T-helper 1 cell (primary cell): ENCODE measurements around the gene TNFSF11.
A peak's percentile ranks its signal among the peaks of the same experiment; 100 is the strongest.
"Not testable (repeated sequence)": the region's sequence is repeated elsewhere in the genome, so short reads cannot be mapped to it uniquely, and the experiment has no call there.

ENCODE experiments used
- DNase-seq, 5 donors: peaks; one replicate each; pipeline ENCODE4 v3.0.0-alpha.2; 2012 to 2020

TNFSF11 gene

DNA sequence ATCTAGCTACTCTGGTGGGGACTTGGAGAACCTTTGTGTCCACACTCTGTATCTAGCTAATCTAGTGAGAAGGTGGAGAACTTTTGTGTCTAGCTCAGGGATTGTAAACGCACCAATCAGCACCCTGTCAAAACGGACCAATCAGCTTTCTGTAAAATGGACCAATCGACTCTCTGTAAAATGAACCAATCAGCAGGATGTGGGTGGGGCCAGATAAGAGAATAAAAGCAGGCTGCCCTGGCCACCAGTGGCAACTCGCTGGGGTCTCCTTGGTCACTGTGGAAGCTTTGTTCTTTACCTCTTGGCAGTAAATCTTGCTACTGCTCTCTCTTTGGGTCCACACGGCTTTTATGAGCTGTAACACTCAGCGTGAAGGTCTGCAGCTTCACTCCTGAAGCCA lies 13.6 kb upstream of the TNFSF11 start:
- DNase-seq: not testable (repeated sequence)

DNA sequence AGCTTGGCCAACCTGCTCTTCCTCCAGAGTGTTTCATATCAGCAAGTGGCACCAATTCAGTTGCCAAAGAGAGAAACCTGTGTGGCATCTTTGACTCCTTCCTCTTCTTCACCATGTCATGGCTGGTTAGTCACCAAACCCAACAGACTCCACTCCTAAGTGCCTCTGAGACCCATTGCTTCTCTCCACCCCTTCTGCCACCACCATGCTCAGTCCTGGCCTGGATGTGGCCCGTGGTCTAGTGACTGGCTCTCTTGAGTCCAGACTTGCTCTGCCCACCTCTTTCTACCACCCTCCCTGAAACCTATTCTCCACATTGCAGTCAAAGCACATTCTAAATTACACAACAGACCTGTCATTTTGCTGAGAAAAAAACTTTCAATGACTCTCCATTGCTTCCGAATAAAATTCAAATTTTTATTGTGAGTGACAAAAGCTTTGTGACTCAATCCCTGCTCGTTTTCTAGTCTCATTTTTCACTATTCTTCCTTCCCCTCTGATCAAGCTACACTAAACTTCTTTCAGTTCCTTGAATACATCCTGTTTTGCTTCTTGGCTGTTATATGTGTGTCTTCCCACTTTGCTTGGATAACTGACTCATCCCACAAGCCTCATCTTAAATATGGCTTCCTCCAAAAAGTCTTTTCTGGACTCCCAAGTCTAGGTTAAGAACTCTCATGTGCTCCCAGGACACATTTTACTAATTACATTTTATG lies 12.0 kb upstream of the TNFSF11 start:
- DNase-seq: peak in 1 of 5 donors; percentile 9

DNA sequence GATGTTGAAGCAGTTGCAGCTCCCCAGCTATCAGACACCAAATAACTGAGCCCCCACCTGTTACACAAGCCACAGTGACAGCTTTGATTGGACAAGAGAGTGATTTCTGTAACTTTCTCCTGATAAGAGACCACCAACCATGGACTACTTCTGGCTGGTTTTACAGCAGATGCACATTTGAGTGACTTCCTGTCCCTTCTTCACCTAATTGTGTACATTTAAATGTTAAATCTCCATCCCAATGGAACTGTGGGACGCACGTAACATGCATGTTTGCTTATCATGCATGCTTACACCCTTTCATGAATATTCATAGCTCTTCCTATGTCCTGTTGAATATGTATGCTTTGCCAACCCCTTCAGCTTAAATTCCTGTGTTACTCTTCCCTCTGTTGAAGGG lies 6.0 kb upstream of the TNFSF11 start:
- DNase-seq: no peak

DNA sequence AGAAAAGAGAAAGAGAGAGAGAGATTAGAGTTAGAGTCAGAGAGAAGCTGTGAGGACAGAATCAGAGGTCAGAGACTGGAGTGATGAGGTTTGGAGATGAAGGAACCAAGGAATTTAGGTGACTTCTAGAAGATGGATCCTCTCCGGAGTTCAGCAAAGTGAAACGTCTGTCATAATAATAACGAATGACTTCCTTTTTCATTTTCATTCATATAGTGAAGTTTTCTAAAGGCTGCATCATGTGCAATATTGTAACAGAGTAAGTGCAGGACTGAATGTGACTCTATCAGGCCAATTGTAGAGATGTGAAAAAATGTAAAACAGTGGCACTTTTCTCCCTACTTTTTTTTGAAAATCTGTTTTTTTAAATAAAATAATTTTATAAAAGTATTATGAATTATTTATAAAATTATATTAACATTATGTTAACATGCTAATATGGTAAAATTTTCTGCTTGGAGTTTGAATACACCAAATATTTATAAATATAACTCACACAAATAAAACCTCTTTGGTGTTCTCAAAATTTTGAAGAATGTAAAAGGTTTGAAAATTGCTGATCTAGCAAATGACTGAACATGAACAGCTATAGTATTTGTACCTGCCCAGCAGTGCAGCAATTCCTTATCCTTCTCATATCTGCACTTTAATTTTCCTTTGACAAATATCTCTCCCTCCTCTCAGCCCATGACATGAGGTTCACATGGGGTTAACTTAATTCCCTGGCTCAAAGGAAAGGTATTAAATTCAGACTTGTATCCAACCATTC lies 4.2 kb upstream of the TNFSF11 start:
- no peak for DNase-seq

DNA sequence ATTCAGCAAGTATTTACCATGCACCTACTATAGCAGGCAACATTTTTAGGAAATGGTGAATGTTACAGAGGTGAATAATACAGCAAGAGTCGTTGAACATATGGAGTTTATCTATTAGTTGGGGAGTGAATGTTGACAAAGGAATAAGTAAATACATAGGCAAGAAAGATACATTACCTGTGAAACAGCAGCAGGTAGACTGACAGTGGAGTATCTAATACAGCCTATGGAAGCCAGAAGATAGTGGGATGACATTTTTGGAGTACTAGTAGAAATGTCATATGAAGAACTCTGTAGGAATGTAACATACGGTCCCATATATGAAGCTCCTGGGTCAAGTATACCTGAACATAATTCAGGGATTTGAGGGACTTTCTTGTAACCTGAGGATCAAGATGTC lies 2.1 kb upstream of the TNFSF11 start:
- no peak for DNase-seq

DNA sequence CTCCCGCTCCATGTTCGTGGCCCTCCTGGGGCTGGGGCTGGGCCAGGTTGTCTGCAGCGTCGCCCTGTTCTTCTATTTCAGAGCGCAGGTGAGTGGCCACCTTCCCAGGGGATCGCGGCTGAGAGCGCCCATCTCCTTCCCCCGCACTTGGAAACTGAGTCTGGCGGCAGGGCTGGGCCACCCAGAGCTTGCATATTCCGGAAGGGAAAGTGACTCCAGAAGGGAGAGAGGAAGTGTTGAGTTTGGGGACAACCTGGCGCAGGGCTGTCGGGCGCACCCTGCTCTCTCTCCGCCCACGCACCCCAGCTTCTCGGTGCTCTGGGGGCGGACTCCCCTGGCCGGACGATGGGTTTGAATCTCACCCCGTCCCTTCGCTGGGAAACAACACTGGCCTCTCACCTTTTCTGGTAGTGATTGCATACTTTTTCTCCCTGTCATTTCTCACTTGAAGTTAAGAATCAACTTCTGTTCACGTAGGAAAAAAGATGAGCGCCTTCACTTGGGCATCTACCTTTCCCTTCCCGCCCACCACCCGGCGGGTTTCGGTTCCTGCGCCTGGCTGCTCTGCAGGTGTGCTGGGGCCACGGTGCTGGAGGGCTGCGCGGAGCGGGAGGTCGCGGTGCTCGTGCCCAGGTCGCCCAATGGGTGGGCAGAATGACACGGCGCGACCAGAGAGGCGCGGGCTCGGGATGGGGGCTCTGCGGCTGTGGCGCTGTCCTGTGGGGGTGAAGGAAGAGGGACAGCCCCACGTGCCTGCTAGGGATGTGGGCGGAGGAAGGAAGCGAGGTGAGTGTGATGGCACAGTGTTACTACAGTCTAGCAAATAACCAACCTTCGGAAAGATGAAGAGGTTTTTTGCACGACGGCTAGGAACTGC lies 721 bp downstream of the TNFSF11 start:
- DNase-seq: peak in 3 of 5 donors; percentile 8 to 60 (median 13)

DNA sequence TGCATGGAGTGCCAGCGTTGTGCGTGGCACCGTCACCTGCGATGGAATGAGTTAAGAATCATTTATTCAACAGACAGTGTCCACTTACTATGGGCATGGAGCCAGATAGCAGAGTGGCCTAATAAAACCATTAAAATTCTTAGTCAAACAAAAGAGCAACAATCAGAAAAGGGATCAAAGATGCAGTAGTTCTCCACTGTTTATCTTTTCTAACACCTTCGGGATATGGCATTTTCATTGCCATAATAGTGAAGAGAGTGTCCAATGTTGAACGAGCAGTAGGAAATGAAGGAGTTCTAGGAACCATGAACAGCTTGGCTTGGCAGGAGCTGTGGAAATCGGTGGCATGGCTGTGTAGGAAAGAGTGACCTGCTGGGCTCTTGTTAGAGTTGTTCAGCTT lies 2.0 kb downstream of the TNFSF11 start:
- no peak for DNase-seq

DNA sequence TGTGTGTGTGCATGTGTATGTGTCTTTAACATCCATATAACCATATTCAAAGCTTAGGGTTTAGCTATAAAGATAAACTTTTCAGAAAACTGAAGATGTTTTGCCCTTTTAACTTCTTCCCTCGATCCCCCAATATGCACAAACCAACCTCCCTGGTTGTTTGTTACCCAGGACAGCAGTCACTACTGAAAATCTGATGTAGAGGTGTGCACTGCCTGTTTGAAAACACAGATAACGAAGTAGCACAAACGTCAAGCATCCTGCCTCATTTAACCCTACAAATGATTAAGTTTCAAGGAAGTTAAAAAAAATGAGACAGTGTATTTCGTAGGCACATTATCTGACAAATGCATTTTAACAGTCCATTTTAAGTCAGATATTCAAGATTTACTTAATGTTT lies 3.6 kb downstream of the TNFSF11 start:
- DNase-seq: peak in 1 of 5 donors; percentile 14

DNA sequence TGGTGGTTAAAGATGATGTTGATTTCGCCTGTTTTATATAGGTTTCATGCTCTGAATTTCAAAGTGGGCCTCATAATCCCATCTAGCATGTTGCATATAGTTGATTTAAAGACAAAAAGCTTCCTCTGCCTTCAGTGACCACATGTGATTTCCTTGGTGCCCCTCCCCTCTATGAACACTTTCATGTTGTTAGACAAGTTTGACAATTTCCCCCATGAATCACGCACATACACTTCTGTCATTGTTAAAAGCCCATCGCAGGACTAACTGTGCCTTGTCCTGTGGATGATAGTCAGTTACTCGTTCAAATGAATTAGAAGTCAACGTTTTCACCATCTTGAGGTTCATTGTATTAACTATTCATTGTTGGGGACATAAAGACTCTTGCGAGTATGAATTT lies 6.7 kb downstream of the TNFSF11 start:
- DNase-seq: no peak

DNA sequence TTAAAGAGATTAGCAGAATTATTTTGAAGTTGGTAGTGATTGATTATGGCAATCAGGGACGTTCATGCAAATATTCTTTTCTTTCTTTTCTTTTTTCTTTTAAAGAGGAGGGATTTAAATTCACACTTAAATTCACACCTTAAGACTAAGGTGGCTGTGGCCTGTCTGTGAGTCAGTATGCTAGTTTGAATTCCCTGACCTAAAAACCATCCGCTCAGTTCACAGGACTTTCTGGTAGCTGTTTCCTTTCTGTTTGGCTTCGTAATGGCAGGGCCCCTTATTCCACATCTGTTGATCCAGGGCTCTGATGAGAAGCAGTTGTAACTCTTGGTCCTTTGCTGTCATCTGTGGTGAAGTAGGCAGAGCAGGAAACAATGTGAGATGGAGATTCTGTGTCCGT lies 7.5 kb downstream of the TNFSF11 start:
- no peak for DNase-seq

DNA sequence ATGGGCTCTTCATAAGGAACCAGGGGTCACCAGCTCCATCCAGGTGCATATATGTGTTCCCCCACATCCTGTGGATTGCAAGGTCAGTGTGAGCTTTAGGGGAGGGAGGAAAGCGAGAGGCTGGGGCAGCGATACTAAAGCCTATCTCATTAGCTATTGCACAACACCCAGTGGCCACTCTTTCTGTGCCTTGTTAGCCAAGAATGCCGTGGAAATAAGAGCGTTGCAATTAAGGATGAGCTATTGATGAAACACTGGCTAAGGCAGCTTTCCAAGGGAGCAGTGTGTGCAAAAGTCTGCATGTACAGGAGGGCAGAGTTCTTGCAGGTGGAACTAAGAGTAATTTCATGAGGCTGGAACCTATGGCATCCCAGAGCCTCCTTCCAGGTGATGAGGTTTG lies 17.6 kb downstream of the TNFSF11 start:
- no peak for DNase-seq

DNA sequence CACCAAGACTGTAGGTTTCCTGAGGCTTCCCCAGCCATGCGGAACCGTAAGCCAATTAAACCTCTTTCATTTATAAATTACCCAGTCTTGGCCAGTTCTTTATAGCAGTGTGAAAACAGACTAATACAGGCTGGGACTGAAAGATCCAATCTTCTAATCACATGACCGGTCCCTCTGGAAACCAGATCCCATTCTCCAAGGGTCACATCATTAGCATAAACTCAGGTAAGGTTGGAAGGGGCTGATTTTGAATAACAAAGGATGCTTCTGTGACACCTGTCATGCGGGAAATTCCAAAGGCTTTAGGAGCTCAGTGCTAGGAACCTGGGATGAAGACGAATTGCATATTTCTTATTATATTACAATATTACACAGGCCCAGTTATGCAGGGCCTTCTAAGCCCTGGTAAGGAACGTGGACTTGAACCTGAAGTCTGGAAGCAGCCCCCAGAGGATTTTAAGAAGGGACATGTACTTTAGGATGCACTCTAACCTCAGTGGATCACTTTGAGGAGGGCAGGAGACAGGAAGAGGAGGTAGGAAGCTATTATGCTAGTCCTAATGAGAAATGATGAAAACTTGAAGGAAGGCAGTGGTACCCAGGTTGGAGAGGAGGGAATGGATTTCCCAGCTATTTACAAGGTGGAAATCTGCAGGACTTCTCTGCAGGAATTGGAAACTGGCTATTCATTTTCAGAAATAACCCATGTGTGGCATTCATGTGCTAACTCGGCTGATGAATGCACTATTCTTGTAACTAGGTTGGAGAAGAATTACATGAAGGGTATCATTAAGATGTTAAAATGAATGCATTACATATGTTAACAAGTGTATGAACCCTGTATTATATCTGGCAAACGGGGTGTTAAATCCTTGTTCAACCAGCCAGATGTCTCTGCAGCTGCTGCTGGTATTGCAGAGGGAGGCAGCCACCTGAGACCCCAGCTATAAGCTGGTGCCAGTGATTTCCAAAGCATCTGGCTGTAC lies 19.3 kb downstream of the TNFSF11 start:
- DNase-seq: no peak

DNA sequence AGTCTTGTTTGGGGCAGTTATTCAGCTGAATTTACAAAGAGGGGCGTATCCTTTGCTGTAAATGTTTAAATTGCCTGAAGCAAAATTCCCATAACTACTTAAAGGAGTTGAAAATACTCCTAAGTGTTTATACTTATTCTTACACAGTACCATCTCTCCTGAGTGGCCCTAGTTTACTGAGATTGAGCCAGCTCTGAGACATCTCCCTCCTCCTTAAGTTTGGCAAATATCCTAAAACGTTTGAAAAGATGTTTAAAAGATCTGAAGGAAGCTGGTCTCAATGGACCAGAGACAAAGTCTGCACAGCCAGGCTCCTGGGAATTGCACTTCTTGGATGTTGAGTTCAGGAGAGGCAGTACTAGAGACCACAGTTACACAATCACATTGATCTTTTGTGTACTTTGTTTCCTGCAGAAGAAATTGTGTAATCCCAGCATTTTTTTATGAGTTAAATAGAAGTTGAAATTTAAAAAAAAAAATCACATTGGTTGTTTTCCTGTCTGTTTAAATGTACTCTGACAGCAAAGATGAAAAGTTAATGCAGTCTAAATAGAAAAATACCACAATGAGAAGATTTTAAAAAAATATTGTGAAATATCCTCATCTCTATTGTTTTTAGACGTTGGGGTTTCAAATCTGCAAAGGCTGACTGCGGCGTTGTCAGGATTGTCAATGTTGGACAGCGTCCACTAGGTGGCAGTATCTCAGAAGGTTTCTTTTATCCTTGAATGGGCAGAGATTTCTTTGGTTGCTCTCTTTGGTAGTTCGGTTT lies 20.7 kb downstream of the TNFSF11 start:
- DNase-seq: peak in 3 of 5 donors; percentile 16 to 54 (median 25)

DNA sequence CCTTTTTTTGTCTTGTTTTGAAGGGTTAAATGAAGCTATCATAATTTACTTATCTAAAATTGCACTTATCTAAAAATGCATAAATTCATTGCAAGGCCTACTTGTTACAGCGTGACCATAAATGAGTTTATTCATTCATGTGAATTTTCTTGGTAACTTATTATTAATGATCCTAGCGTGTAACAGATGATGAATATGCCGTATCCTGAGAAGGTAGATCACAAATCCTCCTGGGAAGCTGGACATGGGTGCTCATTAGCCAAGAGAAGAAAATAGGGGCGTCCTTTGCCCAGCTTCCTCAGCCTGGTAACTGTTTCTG lies 21.3 kb downstream of the TNFSF11 start:
- no peak for DNase-seq

DNA sequence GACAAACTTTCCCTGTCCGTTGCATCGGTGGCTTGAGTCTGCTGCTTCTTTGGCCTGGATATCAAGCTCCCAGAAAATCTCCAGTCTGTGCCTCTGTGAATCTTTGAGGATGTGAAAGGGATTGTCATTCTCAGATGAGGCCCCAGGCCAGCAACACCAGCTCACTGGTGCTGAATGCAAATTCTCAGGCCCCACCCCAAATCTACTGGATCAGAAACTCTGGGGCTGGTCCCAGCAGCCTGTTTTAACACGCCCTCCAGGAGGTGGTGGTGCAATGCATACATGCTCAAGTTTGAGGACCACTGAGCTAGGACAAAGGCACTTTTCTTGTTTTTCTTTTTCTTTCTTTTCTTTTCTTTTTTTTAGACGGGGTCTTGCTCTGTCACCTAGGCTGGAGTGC lies 23.6 kb downstream of the TNFSF11 start:
- DNase-seq: no peak

DNA sequence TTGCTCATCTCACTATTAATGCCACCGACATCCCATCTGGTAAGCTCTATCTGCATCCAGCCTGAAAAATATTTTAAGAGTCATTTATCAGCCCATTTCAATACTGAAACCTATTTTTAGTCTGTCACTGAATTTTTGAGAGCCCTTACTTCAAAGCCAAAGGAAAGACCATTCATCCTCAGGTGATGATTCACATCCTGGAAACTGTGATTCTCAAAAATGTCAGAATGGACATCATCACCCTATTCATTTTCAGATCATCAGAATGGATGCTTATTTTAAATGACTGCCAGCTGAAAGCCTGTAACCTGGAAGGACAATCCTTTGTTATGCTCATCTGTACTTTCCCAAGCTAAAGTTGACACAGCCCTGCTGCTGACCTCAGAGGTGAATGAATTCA lies 27.0 kb downstream of the TNFSF11 start:
- peak in 1 of 5 donors; percentile 19 for DNase-seq

DNA sequence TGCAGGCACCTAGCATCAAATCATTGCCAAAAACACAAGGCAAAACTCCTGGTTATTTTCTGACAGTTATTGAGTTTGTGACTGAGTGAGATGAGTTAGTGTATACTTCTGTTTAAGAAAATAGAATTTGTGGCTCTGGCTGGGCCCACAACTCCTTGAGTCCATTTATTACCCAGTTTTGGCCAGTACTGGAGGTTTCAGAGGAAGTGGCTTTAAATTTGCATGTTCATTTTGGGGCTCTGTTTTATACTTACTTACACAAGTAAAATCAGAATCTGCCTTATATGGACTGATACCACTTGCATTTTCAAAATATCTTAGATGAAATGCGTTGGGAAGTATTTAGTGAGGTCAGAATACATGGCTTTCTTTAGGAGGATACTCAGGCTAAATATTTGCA lies 29.0 kb downstream of the TNFSF11 start:
- DNase-seq: no peak

DNA sequence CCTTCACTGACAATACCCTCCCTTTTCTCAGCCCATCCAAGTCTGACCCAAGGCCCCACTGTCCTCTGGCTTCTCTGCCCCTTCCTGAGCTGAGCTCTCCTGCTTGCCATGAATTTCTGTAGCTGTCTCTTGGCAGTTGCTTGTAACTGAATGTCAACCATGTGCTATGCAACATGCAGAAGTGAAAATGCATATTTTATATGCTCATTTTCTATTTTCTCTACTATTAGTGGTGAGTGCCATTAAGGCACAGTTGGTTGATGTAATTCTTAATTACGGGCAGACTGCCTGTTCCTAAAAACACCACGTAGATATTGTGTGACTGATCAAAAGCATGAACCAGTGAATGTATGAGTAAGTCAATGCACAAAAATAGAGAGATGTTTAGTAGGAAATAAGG lies 29.6 kb downstream of the TNFSF11 start:
- DNase-seq: no peak

DNA sequence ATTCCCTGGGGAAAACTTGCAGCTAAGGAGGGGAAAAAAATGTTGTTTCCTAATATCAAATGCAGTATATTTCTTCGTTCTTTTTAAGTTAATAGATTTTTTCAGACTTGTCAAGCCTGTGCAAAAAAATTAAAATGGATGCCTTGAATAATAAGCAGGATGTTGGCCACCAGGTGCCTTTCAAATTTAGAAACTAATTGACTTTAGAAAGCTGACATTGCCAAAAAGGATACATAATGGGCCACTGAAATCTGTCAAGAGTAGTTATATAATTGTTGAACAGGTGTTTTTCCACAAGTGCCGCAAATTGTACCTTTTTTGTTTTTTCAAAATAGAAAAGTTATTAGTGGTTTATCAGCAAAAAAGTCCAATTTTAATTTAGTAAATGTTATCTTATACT lies 33.6 kb downstream of the TNFSF11 start:
- no peak for DNase-seq

DNA sequence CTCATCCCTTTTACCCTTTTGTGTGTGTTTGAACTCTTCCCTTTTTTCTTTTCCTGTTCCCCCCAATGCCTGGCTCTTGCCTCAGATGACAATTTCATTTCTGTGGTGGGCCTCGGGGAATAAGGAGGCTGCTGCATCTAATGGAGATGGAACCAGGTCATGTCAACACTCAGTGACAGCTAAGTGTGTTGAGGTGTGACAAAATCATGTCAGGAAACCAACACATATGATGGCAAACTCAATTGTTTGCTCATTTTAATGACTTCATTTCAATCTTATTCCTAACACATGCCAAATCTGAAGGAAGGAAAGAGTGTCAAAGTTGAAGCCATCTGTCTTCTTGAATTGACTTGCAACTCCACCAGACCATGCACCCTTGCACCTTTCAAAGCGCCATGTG lies 36.7 kb downstream of the TNFSF11 start:
- no peak for DNase-seq

DNA sequence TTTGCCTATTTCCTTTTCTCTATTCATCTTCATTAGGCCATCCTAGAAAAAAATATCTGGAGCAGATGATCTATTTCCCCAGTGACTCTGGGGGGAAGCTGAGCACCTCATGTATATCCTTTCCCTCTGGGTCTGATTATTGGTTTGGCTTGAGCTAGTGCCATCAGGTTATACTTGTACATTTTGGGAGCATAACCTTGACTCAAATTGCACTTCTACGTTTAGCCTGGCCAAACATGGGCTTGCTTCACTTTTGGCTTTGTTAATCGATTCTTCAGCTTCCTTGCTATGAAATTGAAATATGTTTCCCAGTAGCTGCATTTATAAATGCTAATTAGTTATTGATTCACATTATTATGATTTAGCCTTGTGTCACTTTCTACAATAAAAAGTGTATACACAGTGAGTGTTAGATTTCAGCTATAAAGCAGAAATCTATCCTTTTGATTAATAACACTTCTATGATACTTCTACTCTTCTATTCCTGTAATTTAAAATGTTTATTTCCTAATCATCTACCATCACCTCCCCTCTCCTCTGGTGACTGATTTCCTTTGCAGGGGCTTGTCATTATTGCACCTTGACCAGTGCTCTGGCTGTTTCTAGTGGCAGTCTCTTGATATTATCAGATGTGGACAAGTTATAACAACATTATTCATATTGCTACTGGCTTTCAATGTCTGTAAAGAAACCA lies 37.3 kb downstream of the TNFSF11 start:
- no peak for DNase-seq
